Chondrocyte (in vitro differentiated cells): ENCODE results near the gene HSPG2. TPM values are rescaled to one million over a fixed set of nuclear protein-coding genes. Genes with fewer than 3 reads are reported as not detected.

Experiments used
- DNase-seq: peaks from one replicate; pipeline ENCODE4 v3.0.0; 2021; ENCODE audit warnings: mixed read lengths, low spot score
- H3K27ac Mint-ChIP-seq: one replicate; pipeline ENCODE4 v1.8.0; 2021; ENCODE audit warnings: mild to moderate bottlenecking, moderate library complexity, mixed read lengths; ENCODE audit not compliant: unreplicated experiment
- H3K27me3 Mint-ChIP-seq: 2 replicates; pipeline ENCODE4 v1.8.0; 2021; ENCODE audit warnings: low read depth, mixed read lengths
- H3K36me3 Mint-ChIP-seq: 2 replicates; pipeline ENCODE4 v1.8.0; 2021; ENCODE audit warnings: low read depth, mixed read lengths
- H3K4me1 Mint-ChIP-seq: 2 replicates; pipeline ENCODE4 v1.8.0; 2021; ENCODE audit warnings: low read depth, mild to moderate bottlenecking, mixed read lengths
- H3K4me3 Mint-ChIP-seq: one replicate; pipeline ENCODE4 v1.8.0; 2021; ENCODE audit warnings: mild to moderate bottlenecking, moderate library complexity, mixed read lengths; ENCODE audit not compliant: unreplicated experiment
- H3K9me3 Mint-ChIP-seq: 2 replicates; pipeline ENCODE4 v1.8.0; 2021; ENCODE audit warnings: low read depth, mixed read lengths
- total RNA-seq: library from RNA; stranded (reverse); gene quantifications from 3 replicates; pipeline ENCODE4 v1.2.1, GENCODE V29; 2021
- TF ChIP-seq, protein P1 (sequence below): fragments of 200-600 bp; sonication (generic); IDR thresholded peaks from 2 replicates; pipeline ENCODE4 v1.5.0; 2021; ENCODE audit warnings: antibody characterized with exemption, mild to moderate bottlenecking, moderate library complexity

HSPG2 gene
- total RNA-seq, 1 donor from 2014 or later, result 481 TPM

DNA sequence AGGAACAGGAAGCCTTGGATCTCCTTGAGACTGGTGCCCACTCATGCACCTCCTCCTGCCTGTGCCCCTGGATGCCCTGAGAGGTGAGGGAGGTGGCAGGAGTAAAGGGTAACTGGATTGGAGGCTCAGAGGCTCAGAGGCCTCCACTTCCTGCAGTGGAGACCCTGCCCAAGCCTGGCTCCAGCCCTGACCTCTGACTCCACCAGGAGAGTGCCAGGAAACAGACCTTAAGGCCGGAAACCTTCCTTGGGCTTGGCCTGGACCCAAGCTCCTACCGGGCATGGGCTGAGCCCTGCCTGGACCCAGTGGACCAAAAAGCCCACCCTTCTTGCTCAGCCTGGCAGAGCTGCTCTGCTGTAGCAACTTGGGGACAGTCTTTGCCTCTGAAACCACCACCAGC, 24.7 kb upstream of the HSPG2 start:
- Mint-ChIP-seq H3K27me3 (no peaks in the 10 kb centered on the region), H3K27ac (no peak overlapping the region), H3K4me1 (peaks cover 14% of the 10 kb centered on the region), H3K4me3 (no peak overlapping the region), H3K36me3 (no peaks in the 10 kb centered on the region), H3K9me3 (no peaks in the 10 kb centered on the region)
- TF ChIP-seq, protein P1, sequence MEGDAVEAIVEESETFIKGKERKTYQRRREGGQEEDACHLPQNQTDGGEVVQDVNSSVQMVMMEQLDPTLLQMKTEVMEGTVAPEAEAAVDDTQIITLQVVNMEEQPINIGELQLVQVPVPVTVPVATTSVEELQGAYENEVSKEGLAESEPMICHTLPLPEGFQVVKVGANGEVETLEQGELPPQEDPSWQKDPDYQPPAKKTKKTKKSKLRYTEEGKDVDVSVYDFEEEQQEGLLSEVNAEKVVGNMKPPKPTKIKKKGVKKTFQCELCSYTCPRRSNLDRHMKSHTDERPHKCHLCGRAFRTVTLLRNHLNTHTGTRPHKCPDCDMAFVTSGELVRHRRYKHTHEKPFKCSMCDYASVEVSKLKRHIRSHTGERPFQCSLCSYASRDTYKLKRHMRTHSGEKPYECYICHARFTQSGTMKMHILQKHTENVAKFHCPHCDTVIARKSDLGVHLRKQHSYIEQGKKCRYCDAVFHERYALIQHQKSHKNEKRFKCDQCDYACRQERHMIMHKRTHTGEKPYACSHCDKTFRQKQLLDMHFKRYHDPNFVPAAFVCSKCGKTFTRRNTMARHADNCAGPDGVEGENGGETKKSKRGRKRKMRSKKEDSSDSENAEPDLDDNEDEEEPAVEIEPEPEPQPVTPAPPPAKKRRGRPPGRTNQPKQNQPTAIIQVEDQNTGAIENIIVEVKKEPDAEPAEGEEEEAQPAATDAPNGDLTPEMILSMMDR, result no peak
- no peak for DNase-seq

DNA sequence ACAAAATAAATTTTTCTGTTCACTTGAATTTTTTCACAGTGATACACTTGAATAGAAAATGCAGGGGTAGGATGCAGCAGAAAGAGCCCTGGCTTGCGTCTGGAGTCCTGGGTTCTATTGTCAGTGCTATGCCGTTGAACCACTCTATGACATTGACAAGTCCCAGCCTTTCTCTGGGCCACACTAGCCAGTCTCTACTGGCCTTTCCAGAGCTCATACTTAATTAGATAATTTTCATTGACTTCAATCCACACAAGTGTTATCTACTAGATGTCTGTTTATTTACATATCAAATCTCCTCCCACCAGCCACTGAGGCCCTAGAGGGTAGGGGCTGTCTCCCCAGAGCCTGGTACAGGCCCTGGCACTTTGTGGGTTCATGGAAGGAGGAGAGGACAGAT, 24.2 kb upstream of the HSPG2 start:
- Mint-ChIP-seq H3K9me3 (no peaks in the 10 kb centered on the region), H3K27ac (no peak overlapping the region), H3K4me1 (peaks cover 19% of the 10 kb centered on the region)

DNA sequence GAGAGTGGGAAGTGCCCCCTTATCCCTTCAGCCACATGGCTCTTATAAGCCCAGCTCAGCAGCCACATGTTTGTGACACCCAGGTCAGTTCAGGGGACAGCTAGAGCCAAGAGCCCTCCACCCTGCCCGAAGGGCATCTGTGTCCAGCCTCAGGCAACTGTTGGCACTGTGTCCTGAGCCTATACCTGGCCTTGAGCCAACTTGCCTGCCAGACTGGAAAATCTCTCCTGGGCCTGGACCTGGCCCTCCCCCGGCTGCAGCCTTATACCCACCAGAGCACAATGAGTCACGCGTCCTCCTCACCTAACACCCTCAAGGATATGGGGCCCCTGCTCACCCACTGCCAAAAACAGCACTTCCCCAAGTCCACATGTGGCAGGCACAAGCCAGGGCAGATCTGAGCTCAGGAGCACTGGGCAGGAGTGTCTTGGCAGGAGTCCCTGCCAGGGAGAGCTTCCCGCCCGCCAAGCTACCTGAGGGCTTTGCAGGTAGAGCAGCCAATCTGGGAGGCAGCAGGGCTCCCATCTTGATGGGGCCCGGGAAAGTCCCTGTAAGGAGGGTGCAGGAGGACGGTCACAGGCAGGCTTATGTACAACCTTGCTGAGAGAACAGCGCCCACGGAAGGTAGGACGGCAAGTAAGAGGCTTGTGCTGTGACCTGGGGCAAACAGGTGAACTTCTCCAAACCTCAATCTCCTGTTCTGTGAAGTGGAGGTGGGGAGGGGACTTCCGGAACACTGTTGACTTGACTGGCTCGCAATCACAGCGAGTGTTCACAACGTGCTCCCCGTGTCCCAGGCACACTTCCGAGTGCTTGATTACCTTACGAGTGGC, 19.8 kb upstream of the HSPG2 start:
- peak; percentile 29 for DNase-seq

More for the DNA sequence above, 24.2 kb upstream of the HSPG2 start:
- H3K27me3 Mint-ChIP-seq, result no peaks in the 10 kb centered on the region
- TF ChIP-seq, protein P1, result no peak
- no peaks in the 10 kb centered on the region for H3K36me3 Mint-ChIP-seq
- no peak for DNase-seq
- no peak overlapping the region for H3K4me3 Mint-ChIP-seq

GRCh38 chr1:21955501-21956281, 18.6 kb upstream of the HSPG2 start:
- no peaks in the 10 kb centered on the region for H3K9me3 Mint-ChIP-seq
- DNase-seq, result peak; percentile 34
- no peak overlapping the region for H3K4me3 Mint-ChIP-seq
- no peaks in the 10 kb centered on the region for H3K36me3 Mint-ChIP-seq
- no peaks in the 10 kb centered on the region for H3K27me3 Mint-ChIP-seq
- H3K4me1 Mint-ChIP-seq, result peaks cover 23% of the 10 kb centered on the region
- no peak overlapping the region for H3K27ac Mint-ChIP-seq
- TF ChIP-seq, protein P1, result no peak

More for the DNA sequence above, 19.8 kb upstream of the HSPG2 start:
- Mint-ChIP-seq H3K27ac (no peak overlapping the region), H3K9me3 (no peaks in the 10 kb centered on the region), H3K27me3 (no peaks in the 10 kb centered on the region), H3K4me1 (peaks cover 23% of the 10 kb centered on the region), H3K4me3 (no peak overlapping the region), H3K36me3 (no peaks in the 10 kb centered on the region)
- TF ChIP-seq, protein P1, result no peak

DNA sequence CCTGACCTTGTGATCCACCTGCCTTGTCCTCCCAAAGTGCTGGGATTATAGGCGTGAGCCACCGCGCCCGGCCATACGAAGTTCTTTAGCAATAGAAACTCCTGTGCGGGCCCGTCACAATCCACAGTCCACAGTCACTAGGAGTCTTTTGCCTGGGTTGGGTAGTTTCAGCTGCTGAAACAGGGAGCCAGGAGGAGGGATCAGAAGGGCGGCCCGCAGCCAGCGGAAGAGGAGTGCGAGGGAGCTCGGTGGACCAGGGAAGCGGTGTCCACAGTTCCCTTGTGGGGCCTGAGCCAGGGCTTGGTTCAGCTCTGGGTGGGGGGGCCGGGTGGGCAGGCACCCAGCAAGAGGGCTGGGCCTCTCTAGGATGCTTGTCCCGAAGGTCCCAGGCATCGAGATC, 17.9 kb upstream of the HSPG2 start:
- Mint-ChIP-seq H3K9me3 (no peaks in the 10 kb centered on the region), H3K27ac (no peak overlapping the region), H3K36me3 (no peaks in the 10 kb centered on the region), H3K4me3 (no peak overlapping the region), H3K4me1 (peaks cover 23% of the 10 kb centered on the region), H3K27me3 (no peaks in the 10 kb centered on the region)
- TF ChIP-seq, protein P1, result no peak
- DNase-seq, result peak; percentile 51
